Measurements from ENCODE around the gene MED13.
"Not testable (repeated sequence)": the region's sequence is repeated elsewhere in the genome, so short reads cannot be mapped to it uniquely, and the experiment has no call there.

The MED13 gene

GRCh38 chr17:61996916-61997605, 68.0 kb downstream of the MED13 start:
- DNase-seq: no peak

- DNase-seq: no peak
Measured at GRCh38 chr17:61989509-61989908, 75.6 kb downstream of the MED13 start.

GRCh38 chr17:61986898-61987297, 78.2 kb downstream of the MED13 start:
- DNase-seq: no peak

- DNase-seq: no peak
Measured at GRCh38 chr17:61984821-61985220, 80.3 kb downstream of the MED13 start.

GRCh38 chr17:61981323-61981722, 83.8 kb downstream of the MED13 start:
- no peak for DNase-seq

GRCh38 chr17:61980535-61980934, 84.5 kb downstream of the MED13 start:
- DNase-seq: no peak

GRCh38 chr17:61974115-61974514, 91.0 kb downstream of the MED13 start:
- DNase-seq: no peak

- DNase-seq: no peak
Measured at GRCh38 chr17:61972311-61972710, 92.8 kb downstream of the MED13 start.

GRCh38 chr17:61970030-61970429, 95.0 kb downstream of the MED13 start:
- no peak for DNase-seq

- DNase-seq: no peak
Measured at GRCh38 chr17:61968757-61969156, 96.3 kb downstream of the MED13 start.

- no peak for DNase-seq
Measured at GRCh38 chr17:61967729-61968128, 97.3 kb downstream of the MED13 start.

- DNase-seq: no peak
Measured at GRCh38 chr17:61966191-61966590, 98.9 kb downstream of the MED13 start.

- DNase-seq: no peak
Measured at GRCh38 chr17:61955619-61956018, 109.5 kb downstream of the MED13 start.

- DNase-seq: no peak
Measured at GRCh38 chr17:61947367-61948078, 117.6 kb downstream of the MED13 start.

- no peak for DNase-seq
Measured at GRCh38 chr17:61946359-61946758, 118.7 kb downstream of the MED13 start.

GRCh38 chr17:61943117-61943516, 122.0 kb downstream of the MED13 start:
- no peak for DNase-seq

- DNase-seq: no peak
Measured at GRCh38 chr17:61942085-61942484, 123.0 kb downstream of the MED13 start.

GRCh38 chr17:61928101-61928436, 137.0 kb downstream of the MED13 start:
- DNase-seq: no peak

GRCh38 chr17:61927208-61928100, 137.6 kb downstream of the MED13 start, which contains the start of gene INTS2:
TSS of gene INTS2 (minus strand) at chr17:61927982. CDS start at chr17:61926644, 1,338 bp downstream.
- peak; percentile 58 for DNase-seq

GRCh38 chr17:61926826-61927207, 138.3 kb downstream of the MED13 start:
- DNase-seq: no peak

GRCh38 chr17:61915162-61915561, 149.9 kb downstream of the MED13 start:
- not testable (repeated sequence) for DNase-seq

- no peak for DNase-seq
Measured at GRCh38 chr17:61908292-61909037, 156.6 kb downstream of the MED13 start.

GRCh38 chr17:61907361-61907760, 157.7 kb downstream of the MED13 start:
- DNase-seq: no peak

All from 8988T (cell line).